Body of pancreas (tissue), 4 donors: ENCODE results near the gene CMPK2. TPM values are rescaled to one million over a fixed set of nuclear protein-coding genes. Genes with fewer than 3 reads are reported as not detected.

Source experiments
- ATAC-seq: fragments of 150-250 bp; one replicate; pipeline ENCODE4 v1.9.1; 2016
- DNase-seq, 4 donors: peaks; one replicate each; pipeline ENCODE4 v3.0.0-alpha.2; 2019
- H3K27ac ChIP-seq, 4 donors: fragments of 200-600 bp; sonication (generic); 1 replicate in 3 of 4; 2 replicates in 1 of 4; pipeline versions ENCODE4 v1.5.1 to v1.6.1; 2016 to 2019; ENCODE audit warnings: mild to moderate bottlenecking in 1 of 4, mixed read lengths in 1 of 4, moderate library complexity in 1 of 4
- H3K27me3 ChIP-seq, 2 donors: fragments of 200-600 bp; sonication (generic); one replicate each; pipeline ENCODE4 v1.6.0; 2016; ENCODE audit warnings: mild to moderate bottlenecking in 1 of 2
- H3K36me3 ChIP-seq, 2 donors: fragments of 200-600 bp; sonication (generic); replicated peaks in 1 of 2; 2 replicates each; pipeline ENCODE4 v1.5.1; 2016; ENCODE audit warnings: low read depth in 2 of 2; ENCODE audit not compliant: insufficient read depth in 1 of 2
- H3K4me1 ChIP-seq: fragments of 200-600 bp; sonication (generic); one replicate; pipeline ENCODE4 v1.6.0; 2016
- H3K4me3 ChIP-seq, 2 donors: fragments of 200-600 bp; sonication (generic); 1 replicate in 1 of 2; 2 replicates in 1 of 2; pipeline ENCODE4 v1.5.1; 2016 to 2019
- H3K9me3 ChIP-seq, 3 donors: fragments of 200-600 bp; sonication (generic); 1 replicate in 2 of 3; 2 replicates in 1 of 3; pipeline ENCODE4 v1.5.1; 2016
- CTCF ChIP-seq, 7 experiments: fragments of 450-650 bp in 4 of 7; fragments of 200-600 bp in 3 of 7; sonication (generic) in 3 of 7; IDR thresholded peaks; one replicate each; pipeline ENCODE4 v1.5.1; 2016 to 2019; ENCODE audit warnings: antibody characterized with exemption in 7 of 7
- POLR2A ChIP-seq, 3 donors: fragments of 450-650 bp; IDR thresholded peaks; one replicate each; pipeline ENCODE4 v1.6.1; 2016; ENCODE audit warnings: antibody characterized with exemption in 3 of 3, mild to moderate bottlenecking in 2 of 3
- WGBS, 2 donors: methylation state at CpG; one replicate each; pipeline ENCODE4 v1.1.5; 2017; 5-methylcytosine and 5-hydroxymethylcytosine counted together
- intact Hi-C: fragments of 100-400 bp; cut with DNase I; formaldehyde crosslinking; loops from one replicate; pipeline ENCODE4 v1.15.1; 2023
- total RNA-seq, 2 donors: library from RNA; depleted of rRNA; stranded (reverse); fragments of >200 nt; gene quantifications; one replicate each; pipeline ENCODE4 v1.1.0, GENCODE V29; 2016

Gene CMPK2
- total RNA-seq, 2 donors from 2014 or later, result 6.7 to 6.9 TPM

- H3K9me3 ChIP-seq, result no peaks in the 10 kb centered on the region
- TF ChIP-seq POLR2A (IDR thresholded peaks at IDR 0.05) (peak in 1 of 3 donors; percentile 31), CTCF (IDR thresholded peaks at IDR 0.05) (no peak)
- H3K4me3 ChIP-seq, result peak within 1 kb of the TSS; percentile 23 to 41
- H3K36me3 ChIP-seq, result no peaks in the 10 kb centered on the region
- DNase-seq, result peak; percentile 40 to 68 (median 58)
- peaks cover 8% of the 10 kb centered on the region for H3K4me1 ChIP-seq
- H3K27me3 ChIP-seq, result no peaks in the 10 kb centered on the region
- H3K27ac ChIP-seq, result peak within 1 kb of the TSS; percentile 37 to 89 (median 70)
- 10 to 13% methylated on average over 9 to 10 of the region's 10 CpGs for WGBS, 2 donors
- ATAC-seq, result peak; percentile 95
- intact Hi-C loops, result no loop called here
Measured at GRCh38 chr2:6877402-6878304, 11.9 kb upstream of the CMPK2 start, which contains the start of gene RSAD2. RSAD2 (plus strand) TSS chr2:6877777; CDS start chr2:6877801, 24 bp downstream.

- ATAC-seq, result no peak
- Histone ChIP-seq H3K4me1 (peaks cover 8% of the 10 kb centered on the region), H3K36me3 (no peaks in the 10 kb centered on the region), H3K27ac (no peak overlapping the region), H3K9me3 (no peaks in the 10 kb centered on the region), H3K4me3 (no peak overlapping the region), H3K27me3 (no peaks in the 10 kb centered on the region)
- intact Hi-C loops, result no loop called here
- TF ChIP-seq CTCF (IDR thresholded peaks at IDR 0.05), result no peak
- no peak for TF ChIP-seq POLR2A (IDR thresholded peaks at IDR 0.05)
- WGBS, 2 donors, result 80 to 90% methylated on average over 1 of the region's 1 CpG
- DNase-seq, result no peak
Measured at GRCh38 chr2:6876309-6876708, 10.6 kb upstream of the CMPK2 start.

- Histone ChIP-seq H3K27ac (no peak overlapping the region), H3K4me1 (peaks cover 8% of the 10 kb centered on the region), H3K36me3 (no peaks in the 10 kb centered on the region), H3K4me3 (no peak overlapping the region), H3K27me3 (no peaks in the 10 kb centered on the region), H3K9me3 (no peaks in the 10 kb centered on the region)
- intact Hi-C loops, result no loop called here
- no peak for TF ChIP-seq CTCF (IDR thresholded peaks at IDR 0.05)
- TF ChIP-seq POLR2A (IDR thresholded peaks at IDR 0.05), result no peak
- DNase-seq (no peak), ATAC-seq (no peak)
- WGBS, 2 donors, result 94 to 96% methylated on average over 3 of the region's 3 CpGs
Measured at GRCh38 chr2:6874032-6874431, 8.3 kb upstream of the CMPK2 start.

GRCh38 chr2:6872394-6872793, 6.7 kb upstream of the CMPK2 start:
- H3K36me3 ChIP-seq, result no peaks in the 10 kb centered on the region
- intact Hi-C loops, result no loop called here
- 88 to 94% methylated on average over 2 of the region's 2 CpGs for WGBS, 2 donors
- H3K4me3 ChIP-seq, result no peak overlapping the region
- no peak for ATAC-seq
- TF ChIP-seq POLR2A (IDR thresholded peaks at IDR 0.05) (no peak), CTCF (IDR thresholded peaks at IDR 0.05) (no peak)
- DNase-seq, result no peak
- H3K4me1 ChIP-seq, result no peaks in the 10 kb centered on the region
- no peak overlapping the region for H3K27ac ChIP-seq
- no peaks in the 10 kb centered on the region for H3K27me3 ChIP-seq
- no peaks in the 10 kb centered on the region for H3K9me3 ChIP-seq
